NCI-H460 (cell line): ENCODE results near the gene NCF1. TPM values are rescaled to one million over a fixed set of nuclear protein-coding genes. Genes with fewer than 3 reads are reported as not detected.
"Not testable (repeated sequence)": the region's sequence is repeated elsewhere in the genome, so short reads cannot be mapped to it uniquely, and the experiment has no call there.

Experiments
- DNase-seq: peaks from one replicate; pipeline ENCODE4 v3.0.0-alpha.2; 2016; ENCODE audit warnings: low read depth; ENCODE audit errors: extremely low read depth
- polyA plus RNA-seq: library from polyadenylated mRNA; depleted of rRNA; stranded (reverse); fragments of >200 nt; gene quantifications from 2 replicates; pipeline ENCODE4 v1.2.3, GENCODE V29; 2014; cell fraction: nucleus; rRNA removed
- total RNA-seq: library from RNA; depleted of rRNA; stranded (reverse); fragments of >200 nt; shearing (Covaris generic); gene quantifications from 2 replicates; pipeline ENCODE4 v1.2.3, GENCODE V29; 2014; rRNA removed

The NCF1 gene
- total RNA-seq, result not detected in 2 replicates
- polyA plus RNA-seq, result not detected in 2 replicates

DNA sequence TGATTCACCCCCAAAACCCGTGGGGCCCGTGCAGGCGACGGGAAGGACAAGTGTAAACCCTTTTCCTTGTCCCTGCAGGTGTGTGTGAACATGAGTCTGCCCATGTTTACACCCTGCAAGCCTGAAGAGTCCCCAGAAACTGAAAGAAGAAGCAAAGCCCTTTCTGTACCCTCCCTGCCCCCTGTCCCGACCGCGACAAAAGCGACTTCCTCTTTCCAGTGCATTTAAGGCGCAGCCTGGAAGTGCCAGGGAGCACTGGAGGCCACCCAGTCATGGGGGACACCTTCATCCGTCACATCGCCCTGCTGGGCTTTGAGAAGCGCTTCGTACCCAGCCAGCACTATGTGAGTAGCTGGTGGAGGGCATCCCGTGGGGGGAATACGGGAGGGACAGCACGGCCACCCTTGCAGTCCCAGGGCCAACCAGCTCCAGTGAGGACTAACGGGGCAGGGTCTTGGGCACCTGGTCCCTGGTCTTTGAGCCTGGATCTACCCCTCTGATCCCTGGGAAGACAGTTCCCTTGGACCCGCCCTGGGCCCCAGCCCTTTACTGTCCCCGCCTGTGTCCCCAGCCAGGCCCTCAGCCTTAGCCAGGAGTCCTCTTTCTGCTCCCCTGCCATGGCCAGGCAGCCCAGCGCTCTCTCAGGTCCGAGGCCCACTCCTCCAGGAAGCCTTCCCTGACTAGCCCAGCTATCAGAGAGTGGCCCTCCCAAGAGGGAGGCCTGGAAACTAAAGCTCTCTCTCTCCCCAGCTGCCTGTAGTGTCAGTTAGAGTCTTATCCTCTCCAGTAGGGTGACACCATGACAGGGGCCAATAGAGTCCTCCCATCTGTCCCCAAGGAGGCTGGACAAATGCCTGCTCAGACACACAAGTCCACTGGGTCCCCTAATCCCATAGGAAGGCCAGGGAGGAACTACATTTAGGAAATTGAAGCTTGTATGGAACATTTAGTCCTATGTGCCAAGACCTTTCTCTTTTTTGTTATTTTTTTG is at the start of gene NCF1:
TSS of gene NCF1 (plus strand) at position 252 of the 991 bp plus-strand sequence. CDS start at position 273, 21 bp downstream.
- DNase-seq, result not testable (repeated sequence)

DNA sequence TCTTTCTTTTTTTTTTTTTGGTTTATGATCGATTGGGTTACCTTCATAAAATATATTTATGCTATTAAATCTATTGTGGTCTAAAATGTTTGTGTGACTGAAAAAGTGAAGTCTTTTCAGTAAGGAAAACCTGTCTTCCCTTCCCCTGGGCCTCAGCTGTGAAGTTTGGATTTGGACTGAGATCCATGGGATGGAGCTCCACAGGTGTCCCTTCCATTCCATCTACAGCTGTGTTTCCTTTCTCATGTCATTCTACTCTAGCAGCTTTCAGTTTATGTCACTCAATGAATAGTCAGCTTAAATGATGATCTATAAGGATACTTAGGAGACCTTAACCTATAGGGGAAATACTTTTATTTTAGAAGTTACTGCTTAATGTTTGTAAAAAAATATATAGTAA is 48.0 kb upstream of the NCF1 start:
- DNase-seq, result no peak

DNA sequence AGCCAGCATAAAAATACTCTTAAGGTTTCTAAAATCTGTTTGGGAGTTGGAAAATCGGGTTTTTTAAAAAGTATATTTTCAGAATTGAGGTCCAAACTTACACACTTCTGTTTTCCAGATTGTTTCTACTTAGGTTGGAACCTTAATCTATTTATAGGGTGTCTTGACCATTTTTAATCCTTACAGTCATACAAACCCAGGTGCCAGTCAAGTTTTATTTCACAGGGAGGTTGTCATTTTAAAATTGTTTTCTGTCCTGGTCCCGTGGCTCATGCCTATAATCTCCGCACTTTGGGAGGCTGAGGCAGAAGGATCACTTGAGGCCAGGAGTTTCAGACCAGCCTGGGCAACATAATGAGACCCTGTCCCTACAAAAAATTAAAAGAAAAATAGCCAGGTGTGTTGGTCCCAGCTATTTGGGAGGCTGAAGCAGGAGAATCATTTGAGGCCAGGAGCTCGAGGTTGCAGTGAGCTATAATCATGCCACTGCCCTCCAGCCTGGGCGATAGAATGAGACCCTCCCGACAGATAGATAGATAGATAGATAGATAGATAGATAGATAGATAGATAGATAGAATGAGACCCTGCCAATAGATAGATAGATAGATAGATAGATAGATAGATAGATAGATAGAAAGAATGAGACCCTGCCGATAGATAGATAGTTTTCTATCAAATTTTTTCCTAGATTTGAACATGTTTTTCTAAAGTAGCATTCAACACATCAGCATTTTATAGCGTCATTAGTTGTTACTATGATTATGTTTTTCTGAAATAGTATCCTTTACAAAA is 47.3 kb upstream of the NCF1 start:
- DNase-seq, result no peak

GRCh38 chr7:74728686-74729085 is 45.1 kb upstream of the NCF1 start:
- DNase-seq, result not testable (repeated sequence)

GRCh38 chr7:74730186-74730585 is 43.6 kb upstream of the NCF1 start:
- not testable (repeated sequence) for DNase-seq

DNA sequence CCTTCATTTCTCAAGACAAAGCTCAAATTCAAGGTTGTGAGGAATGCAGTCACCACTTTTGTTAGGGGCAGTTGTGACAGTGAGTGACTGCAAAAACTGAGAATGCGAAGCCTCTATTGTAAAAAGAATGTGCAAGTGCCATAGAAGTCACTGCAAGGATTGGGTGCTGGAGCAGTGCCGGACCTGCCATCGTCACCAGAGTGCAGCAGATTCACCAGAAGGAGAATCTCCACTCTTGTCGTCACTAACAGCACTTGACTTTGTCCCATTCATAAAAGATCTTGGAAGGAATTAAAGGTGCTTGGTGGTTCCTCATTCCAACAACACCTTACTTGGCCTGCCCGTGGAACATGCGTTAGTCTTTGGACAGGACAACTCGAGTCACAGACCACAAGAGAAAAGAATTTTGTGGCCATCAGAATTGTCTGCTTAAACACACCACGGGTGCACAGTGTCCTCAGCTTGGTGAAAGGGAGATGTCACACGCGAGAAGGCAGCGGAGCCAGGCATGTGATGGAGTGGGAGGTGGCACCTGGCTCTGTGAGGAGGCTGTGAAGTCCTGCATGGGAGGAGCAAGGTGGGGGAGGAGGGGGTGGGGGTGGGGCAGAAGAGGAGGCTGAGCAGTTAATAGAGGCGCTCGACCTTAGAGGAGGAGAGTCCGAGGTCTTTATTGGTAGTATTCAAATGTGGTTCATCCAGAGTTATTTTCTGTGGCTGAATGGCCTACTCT is 33.7 kb upstream of the NCF1 start:
- DNase-seq, result not testable (repeated sequence)

GRCh38 chr7:74743936-74744557 is 29.8 kb upstream of the NCF1 start:
- DNase-seq, result not testable (repeated sequence)

DNA sequence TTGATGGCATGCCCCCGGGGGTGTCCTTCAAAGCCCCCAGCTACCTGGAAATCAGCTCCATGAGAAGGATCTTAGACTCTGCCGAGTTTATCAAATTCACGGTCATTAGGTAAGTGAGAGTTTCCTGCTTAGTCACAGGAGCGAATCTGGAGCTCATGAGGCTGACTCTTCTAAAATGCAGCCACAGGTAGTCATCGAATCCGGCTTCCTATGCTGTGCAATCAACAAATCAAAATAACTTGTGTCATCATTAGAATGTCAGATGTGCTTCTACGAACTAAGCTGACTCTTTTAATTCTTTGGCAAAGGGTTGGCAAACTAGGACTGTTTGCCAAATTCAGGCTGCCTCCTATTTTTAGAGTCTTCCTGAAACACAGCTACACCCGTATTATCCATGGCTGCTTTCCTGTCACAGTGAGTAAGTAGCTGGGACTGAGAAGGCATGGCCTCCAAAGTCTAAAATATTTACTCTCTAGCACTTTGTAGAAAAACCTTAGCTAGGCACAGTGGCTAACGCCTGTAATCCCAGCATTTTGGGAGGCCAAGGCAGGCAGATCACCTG is 19.8 kb upstream of the NCF1 start:
- DNase-seq, result not testable (repeated sequence)

DNA sequence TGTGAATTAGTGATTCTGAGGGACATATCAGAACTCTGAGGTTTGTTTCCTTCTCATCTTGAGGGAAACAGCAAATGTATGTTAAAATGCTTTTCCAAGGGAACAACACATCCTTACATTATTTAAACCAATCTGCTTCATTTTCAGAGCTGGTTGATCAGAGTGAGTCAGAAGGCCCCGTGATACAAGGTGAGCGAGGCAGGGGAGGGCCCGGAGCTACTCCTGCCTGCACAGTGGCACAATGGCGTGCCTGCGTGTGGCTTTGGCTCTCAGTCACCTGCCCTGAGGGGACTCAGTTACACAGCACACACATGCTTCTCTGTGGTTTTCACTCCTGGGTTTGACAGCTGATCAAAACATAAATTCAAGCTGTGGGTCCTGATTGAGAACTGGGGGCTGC is 17.1 kb upstream of the NCF1 start:
- not testable (repeated sequence) for DNase-seq

DNA sequence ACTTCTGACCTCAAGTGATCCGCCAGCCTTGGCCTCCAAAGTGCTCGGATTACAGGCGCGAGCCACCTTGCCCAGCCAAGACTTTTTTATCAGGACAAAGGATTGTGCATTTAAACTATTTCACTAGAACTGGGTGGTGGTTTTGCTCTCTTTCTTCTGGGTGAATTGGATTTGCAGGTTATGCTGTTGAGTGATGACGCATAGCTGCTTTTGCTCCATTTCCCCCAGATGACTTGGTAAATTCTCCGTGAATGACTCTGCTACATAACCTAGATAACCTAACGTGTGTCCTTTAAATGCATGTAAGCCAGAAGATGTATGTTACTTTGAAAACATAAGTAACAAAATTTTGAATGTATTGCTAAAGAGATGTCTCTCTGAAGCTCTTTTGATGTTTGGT is 15.5 kb upstream of the NCF1 start:
- not testable (repeated sequence) for DNase-seq

DNA sequence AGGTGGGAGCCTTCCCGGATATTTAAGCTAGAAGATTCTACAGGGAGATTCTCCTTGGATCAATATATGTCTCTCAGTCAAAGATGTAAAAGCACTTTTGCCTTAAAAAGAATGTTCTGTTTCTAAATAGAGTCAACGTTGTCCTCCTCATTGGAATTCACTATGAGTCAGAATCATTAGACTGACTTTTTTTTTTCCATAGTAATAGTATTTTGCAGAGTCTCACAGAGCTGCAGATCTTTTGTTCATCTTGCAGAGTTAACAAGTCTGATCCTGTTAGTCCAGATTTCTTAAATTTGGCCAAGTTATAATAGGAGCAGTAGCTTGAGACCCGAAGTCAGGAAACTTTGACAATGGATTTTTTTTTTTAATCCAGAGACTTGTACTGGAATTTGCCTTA is 14.8 kb upstream of the NCF1 start:
- not testable (repeated sequence) for DNase-seq

DNA sequence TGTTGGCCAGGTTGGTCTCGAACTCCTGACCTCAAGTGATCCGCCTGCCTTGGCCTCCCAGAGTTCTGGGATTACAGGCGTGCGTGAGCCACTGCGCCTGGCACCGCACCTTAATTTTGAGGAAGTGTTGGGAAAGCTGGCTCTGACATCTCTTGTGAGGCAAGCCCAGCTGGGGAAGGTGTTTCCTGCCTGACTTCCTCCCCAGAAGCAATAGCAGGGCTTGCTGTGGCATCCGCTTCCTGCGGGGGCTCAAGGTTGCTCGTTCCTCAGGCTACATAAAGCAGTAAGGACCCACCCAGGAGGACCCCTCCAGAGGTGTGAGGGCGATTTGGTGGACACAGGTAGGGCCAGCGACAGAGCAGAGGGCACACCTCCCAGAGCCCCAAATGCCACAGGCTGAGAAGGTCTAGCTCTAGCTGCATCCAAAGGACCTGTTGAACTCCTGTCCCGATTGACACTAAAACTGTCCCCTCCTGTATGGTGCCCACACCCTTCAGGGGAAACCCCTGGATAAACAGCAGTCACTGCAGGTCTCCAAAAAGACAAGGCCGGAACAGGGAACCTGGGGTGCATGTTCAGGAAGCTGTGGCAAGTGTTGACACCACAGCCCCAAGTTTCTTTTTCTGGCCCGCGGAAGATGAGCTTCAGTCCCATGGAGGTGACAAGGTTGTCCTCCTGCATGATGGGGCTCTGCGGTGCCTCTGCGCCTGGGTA is 8.4 kb upstream of the NCF1 start:
- not testable (repeated sequence) for DNase-seq

GRCh38 chr7:74766509-74766908 is 7.3 kb upstream of the NCF1 start:
- not testable (repeated sequence) for DNase-seq

- DNase-seq, result not testable (repeated sequence)
Measured at GRCh38 chr7:74766991-74767390, 6.8 kb upstream of the NCF1 start.

- not testable (repeated sequence) for DNase-seq
Measured at GRCh38 chr7:74770062-74770461, 3.7 kb upstream of the NCF1 start.

DNA sequence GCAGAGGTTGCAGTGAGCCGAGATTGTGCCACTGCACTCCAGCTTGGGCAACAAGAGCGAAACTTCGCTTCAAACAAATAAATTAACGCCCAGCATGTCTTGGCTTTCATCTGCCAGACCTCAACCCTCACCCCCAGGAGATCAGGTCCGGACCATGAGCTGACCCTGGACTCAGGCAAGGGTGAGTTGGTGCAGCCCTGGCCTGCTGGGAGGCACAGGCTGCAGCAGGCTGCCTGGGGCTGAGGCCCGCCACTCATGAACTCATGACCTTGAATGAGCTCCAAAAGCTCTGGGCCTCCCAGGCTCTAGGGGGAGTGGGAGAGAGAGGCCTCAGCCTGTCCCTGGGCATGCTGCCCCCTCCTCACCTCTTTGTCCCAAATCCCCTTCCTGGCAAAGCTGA is 1.7 kb upstream of the NCF1 start:
- not testable (repeated sequence) for DNase-seq

GRCh38 chr7:74775111-74775510 is 1.3 kb downstream of the NCF1 start:
- DNase-seq, result not testable (repeated sequence)

DNA sequence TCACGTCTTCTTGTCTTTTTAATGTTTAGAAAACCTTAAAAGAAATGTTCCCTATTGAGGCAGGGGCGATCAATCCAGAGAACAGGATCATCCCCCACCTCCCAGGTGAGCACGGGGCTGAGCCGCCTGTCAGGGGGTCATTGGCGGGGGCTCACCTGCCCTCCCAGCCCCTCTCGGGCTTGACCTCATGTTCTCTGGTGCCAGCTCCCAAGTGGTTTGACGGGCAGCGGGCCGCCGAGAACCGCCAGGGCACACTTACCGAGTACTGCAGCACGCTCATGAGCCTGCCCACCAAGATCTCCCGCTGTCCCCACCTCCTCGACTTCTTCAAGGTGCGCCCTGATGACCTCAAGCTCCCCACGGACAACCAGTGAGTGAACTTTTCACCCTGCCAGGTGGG is 5.2 kb downstream of the NCF1 start:
- not testable (repeated sequence) for DNase-seq

GRCh38 chr7:74781746-74782145 is 7.9 kb downstream of the NCF1 start:
- not testable (repeated sequence) for DNase-seq
